ENCODE measurements around the gene HSD17B2.
"Not testable (repeated sequence)": the region's sequence is repeated elsewhere in the genome, so short reads cannot be mapped to it uniquely, and the experiment has no call there.

HSD17B2 gene

DNA sequence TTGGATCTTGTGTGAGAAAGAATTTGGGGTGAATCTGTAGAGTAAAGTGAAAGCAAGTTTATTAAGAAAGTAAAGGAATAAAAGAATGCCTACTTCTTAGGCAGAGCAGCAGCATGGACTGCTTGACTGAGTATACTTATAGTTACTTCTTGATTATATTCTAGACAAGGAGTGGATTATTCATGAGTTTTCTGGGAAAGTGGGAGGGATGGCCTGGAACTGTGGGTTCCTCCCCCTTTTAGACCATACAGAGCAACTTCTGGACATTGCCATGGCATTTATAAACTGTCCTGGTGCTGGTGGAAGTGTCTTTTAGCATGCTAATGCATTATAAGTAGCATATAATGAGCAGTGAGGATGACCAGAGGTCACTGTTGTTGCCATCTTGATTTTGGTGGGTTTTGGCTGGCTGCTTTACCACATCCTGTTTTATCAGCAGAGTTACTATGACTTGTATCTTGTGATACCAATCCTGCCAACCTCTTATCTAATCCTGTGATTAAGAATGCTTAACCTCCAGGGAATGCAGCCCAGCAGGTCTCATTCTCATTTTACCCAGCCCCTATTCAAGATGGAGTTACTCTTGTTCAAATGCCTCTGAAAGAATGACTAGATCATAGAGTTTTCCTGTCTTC lies 58.7 kb downstream of the HSD17B2 start:
- TF ChIP-seq, protein P1, sequence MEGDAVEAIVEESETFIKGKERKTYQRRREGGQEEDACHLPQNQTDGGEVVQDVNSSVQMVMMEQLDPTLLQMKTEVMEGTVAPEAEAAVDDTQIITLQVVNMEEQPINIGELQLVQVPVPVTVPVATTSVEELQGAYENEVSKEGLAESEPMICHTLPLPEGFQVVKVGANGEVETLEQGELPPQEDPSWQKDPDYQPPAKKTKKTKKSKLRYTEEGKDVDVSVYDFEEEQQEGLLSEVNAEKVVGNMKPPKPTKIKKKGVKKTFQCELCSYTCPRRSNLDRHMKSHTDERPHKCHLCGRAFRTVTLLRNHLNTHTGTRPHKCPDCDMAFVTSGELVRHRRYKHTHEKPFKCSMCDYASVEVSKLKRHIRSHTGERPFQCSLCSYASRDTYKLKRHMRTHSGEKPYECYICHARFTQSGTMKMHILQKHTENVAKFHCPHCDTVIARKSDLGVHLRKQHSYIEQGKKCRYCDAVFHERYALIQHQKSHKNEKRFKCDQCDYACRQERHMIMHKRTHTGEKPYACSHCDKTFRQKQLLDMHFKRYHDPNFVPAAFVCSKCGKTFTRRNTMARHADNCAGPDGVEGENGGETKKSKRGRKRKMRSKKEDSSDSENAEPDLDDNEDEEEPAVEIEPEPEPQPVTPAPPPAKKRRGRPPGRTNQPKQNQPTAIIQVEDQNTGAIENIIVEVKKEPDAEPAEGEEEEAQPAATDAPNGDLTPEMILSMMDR (IDR thresholded peaks at IDR 0.05; ENCODE audit: control insufficient read depth, extremely low read depth, insufficient read depth): no peak
- no peak for DNase-seq (ENCODE audit: low read depth)
- H3K4me3 ChIP-seq (ENCODE audit: low read depth, low read length): no peak overlapping the region

DNA sequence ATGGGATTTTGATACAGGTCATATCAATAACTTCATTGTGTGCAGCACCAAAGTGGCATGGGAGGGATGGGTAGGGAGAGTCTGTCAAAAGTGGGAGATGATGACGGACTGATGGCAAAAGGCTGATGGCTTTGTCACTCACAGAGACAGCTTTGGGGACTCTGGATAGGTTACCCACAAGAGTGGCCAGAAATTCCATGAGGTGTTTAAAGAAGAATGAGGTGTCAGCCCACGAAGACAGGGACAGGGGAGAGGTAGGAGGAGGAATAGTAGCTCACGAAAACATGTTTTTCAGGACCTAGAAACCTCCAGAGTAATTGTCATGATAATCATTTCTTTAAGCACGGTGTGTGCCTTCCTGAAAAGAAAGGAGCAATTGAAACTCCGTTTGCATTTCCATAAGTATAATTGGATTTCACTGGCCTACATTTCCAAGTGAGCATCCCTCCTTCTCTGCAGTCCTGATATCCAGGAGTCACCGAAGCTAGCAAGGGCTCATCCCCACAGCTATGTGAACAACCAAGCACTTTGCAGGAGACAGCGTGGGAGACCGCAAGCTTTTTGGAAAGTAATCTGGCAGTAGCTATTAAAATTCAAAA lies 60.0 kb downstream of the HSD17B2 start:
- H3K4me3 ChIP-seq (ENCODE audit: low read depth, low read length): no peak overlapping the region
- no peak for DNase-seq (ENCODE audit: low read depth)
- TF ChIP-seq, protein P1 (IDR thresholded peaks at IDR 0.05; ENCODE audit: control insufficient read depth, extremely low read depth, insufficient read depth): no peak

DNA sequence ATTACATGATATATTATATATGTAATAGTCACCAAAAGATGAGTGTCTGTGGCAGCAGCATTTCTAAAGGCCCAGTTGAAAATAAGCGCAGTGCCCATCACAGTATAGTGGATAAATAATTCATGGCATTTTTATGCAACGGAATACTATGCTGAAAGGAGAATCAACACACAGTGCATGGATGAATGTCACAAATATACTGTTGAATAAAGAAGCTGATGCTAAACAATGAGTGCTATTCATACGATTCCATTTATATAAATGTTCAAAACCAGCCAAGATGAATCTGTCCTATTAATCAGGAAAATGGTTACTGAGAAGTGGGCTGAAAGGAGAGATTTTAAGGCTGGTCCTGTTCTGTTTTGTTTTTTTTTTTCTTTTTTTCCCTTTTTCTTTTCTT lies 61.6 kb downstream of the HSD17B2 start:
- TF ChIP-seq, protein P1 (IDR thresholded peaks at IDR 0.05; ENCODE audit: control insufficient read depth, extremely low read depth, insufficient read depth): no peak
- H3K4me3 ChIP-seq (ENCODE audit: low read depth, low read length): no peak overlapping the region
- DNase-seq (ENCODE audit: low read depth): no peak

DNA sequence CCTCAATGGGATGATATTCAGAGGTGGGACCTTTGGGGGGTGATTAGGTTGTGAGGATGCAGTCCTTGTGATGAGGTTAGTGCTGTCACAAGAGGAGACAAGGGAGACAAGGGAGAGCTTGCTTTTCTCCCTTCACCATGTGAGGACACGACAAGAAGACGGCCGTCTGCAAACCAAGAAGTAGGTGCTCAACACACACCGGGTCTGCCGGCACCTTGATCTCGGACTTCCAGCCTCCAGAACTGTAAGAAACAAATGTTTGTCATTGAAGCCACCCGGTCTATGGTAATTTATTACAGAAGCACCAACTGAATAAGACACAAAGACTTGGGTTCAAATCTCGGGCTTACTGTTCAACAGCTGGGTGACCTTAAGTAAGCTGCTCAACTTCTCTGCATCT lies 70.1 kb downstream of the HSD17B2 start:
- no peak for DNase-seq (ENCODE audit: low read depth)
- TF ChIP-seq, protein P1 (IDR thresholded peaks at IDR 0.05; ENCODE audit: control insufficient read depth, extremely low read depth, insufficient read depth): no peak
- H3K4me3 ChIP-seq (ENCODE audit: low read depth, low read length): no peak overlapping the region

DNA sequence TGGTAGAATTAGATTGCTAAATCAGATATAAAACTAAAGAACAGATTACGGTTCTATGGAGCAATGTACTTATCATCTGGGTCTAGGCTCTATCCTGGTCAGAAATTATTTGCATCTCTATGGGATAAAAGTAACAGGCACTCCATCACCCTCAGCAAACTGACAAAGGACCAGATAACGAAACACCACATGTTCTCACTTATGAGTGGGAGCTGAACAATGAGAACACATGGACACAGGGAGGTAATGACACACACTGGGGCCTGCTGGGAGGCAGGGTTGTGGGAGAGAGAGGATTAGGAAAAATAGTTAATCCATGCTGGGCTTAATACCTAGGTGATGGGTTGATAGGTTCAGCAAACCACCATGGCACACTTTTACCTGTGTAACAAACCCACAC lies 73.0 kb downstream of the HSD17B2 start:
- TF ChIP-seq, protein P1 (IDR thresholded peaks at IDR 0.05; ENCODE audit: control insufficient read depth, extremely low read depth, insufficient read depth): no peak
- no peak overlapping the region for H3K4me3 ChIP-seq (ENCODE audit: low read depth, low read length)

DNA sequence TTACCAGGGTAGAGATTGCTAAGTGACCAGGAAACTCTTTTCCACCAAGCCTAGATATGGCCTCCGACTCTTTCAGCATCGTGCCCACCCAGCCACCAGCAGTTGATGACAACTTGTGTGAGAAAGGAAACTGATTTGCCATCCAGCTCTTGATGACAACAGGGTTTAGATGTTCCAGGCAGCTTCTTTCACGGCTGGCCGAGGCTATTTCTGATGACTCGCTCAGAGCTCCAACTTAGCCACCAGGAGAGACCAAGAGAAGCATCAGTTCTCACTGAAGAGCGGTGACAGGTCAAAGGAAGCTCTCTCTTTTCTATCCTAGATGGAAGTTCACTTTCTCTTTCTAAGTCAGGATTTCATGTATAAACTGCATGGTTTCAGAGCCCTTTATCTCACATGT lies 73.7 kb downstream of the HSD17B2 start:
- H3K4me3 ChIP-seq (ENCODE audit: low read depth, low read length): no peak overlapping the region
- TF ChIP-seq, protein P1 (IDR thresholded peaks at IDR 0.05; ENCODE audit: control insufficient read depth, extremely low read depth, insufficient read depth): no peak
- no peak for DNase-seq (ENCODE audit: low read depth)

More for the DNA sequence above, 73.0 kb downstream of the HSD17B2 start:
- DNase-seq (ENCODE audit: low read depth): no peak

DNA sequence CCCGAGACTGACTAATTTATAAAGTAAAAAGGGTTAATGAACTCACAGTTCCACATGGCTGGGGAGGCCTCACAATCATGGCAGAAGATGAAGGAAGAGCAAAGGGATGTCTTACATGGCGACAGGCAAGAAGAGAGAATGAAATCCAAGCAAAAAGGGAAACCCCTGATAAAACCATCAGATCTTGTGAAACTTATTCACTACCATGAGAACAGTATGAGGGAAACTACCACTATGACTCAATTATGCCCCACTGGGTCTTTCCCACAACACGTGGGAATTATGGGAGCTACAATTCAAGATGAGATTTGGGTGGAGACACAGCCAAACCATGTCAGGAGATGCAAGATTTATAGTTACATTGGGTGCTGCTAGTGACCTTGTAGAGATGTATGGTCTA lies 74.2 kb downstream of the HSD17B2 start:
- H3K4me3 ChIP-seq (ENCODE audit: low read depth, low read length); DNase-seq (ENCODE audit: low read depth): not testable (repeated sequence)

All from LNCaP clone FGC (cell line).